Activated CD8-positive, alpha-beta memory T cell treated with anti-CD3 and anti-CD28 coated beads, Interleukin-2, amount 50 U/mL, for 1 hour (primary cell): ENCODE results near the gene RPRD1B.

Experiments
- DNase-seq: peaks from one replicate; pipeline ENCODE4 v3.0.0-alpha.2; 2020; ENCODE audit errors: extremely low read depth

Gene RPRD1B

GRCh38 chr20:38120625-38120988, 87.1 kb downstream of the RPRD1B start:
- DNase-seq: no peak

- no peak for DNase-seq
Measured at GRCh38 chr20:38121741-38122140, 88.2 kb downstream of the RPRD1B start.

GRCh38 chr20:38123021-38123587, 89.6 kb downstream of the RPRD1B start:
- no peak for DNase-seq

GRCh38 chr20:38125157-38126056, 91.9 kb downstream of the RPRD1B start:
- DNase-seq: no peak

GRCh38 chr20:38126146-38126921, 92.8 kb downstream of the RPRD1B start:
- no peak for DNase-seq

GRCh38 chr20:38126932-38127621, 93.5 kb downstream of the RPRD1B start:
- no peak for DNase-seq

GRCh38 chr20:38127920-38128528, 94.5 kb downstream of the RPRD1B start:
- DNase-seq: no peak

- DNase-seq: no peak
Measured at GRCh38 chr20:38128691-38129090, 95.1 kb downstream of the RPRD1B start.

- no peak for DNase-seq
Measured at GRCh38 chr20:38129248-38129865, 95.8 kb downstream of the RPRD1B start.

- DNase-seq: no peak
Measured at GRCh38 chr20:38129893-38130609, 96.5 kb downstream of the RPRD1B start.

GRCh38 chr20:38130687-38131587, 97.4 kb downstream of the RPRD1B start:
- DNase-seq: no peak

- no peak for DNase-seq
Measured at GRCh38 chr20:38131588-38132121, 98.1 kb downstream of the RPRD1B start.

GRCh38 chr20:38132156-38132909, 98.8 kb downstream of the RPRD1B start:
- DNase-seq: no peak

GRCh38 chr20:38132910-38133501, 99.5 kb downstream of the RPRD1B start:
- no peak for DNase-seq

- DNase-seq: no peak
Measured at GRCh38 chr20:38133680-38134426, 100.3 kb downstream of the RPRD1B start.

GRCh38 chr20:38134427-38135270, 101.1 kb downstream of the RPRD1B start:
- no peak for DNase-seq
